GM12878 (cell line): Measurements from ENCODE around the gene MEGF11. TPM values are rescaled to one million over a fixed set of nuclear protein-coding genes. Genes with fewer than 3 reads are reported as not detected.

Experiments used
- ATAC-seq: fragments of 200-7000 bp; cut with Tn5 transposase; 3 replicates; pipeline ENCODE4 v1.9.1; 2020; ENCODE audit warnings: mild to moderate bottlenecking, moderate library complexity
- BruUV-seq: library from RNA; stranded (reverse); fragments of 400-500 nt; replicated peaks from 2 replicates; lab custom pipeline; 2021; lab: Mats Ljungman, UMichigan
- CTCF ChIA-PET: fragments of 300-600 bp; sonication (Branson Sonifier 250); formaldehyde crosslinking; extraction: SDS; loops from one replicate; lab custom pipeline; 2021; ENCODE audit warnings: inconsistent platforms; lab: Yijun Ruan, JAX
- POLR2A ChIA-PET: fragments of 350-600 bp; formaldehyde crosslinking; extraction: SDS; loops from one replicate; lab custom pipeline; 2021; ENCODE audit warnings: inconsistent platforms; lab: Charles Lee
- RAD21 ChIA-PET: fragments of 300-600 bp; sonication (Branson Sonifier 250); formaldehyde crosslinking; loops from one replicate; lab custom pipeline; 2023; ENCODE audit warnings: antibody characterized with exemption; ENCODE audit not compliant: unreplicated experiment; lab: Charles Lee
- SMC1A ChIA-PET: fragments of 300-600 bp; sonication (Branson Sonifier 250); formaldehyde crosslinking; loops from one replicate; lab custom pipeline; 2023; ENCODE audit not compliant: unreplicated experiment, uncharacterized antibody; lab: Charles Lee
- DNase-seq: peaks from one replicate; pipeline ENCODE4 v3.0.0-alpha.2; 2011; ENCODE audit warnings: low read depth, low spot score
- FAIRE-seq: peaks from 3 replicates; lab custom pipeline; 2011; peaks lifted over from hg19 to GRCh38; lab: Jason Lieb, UNC
- H2AFZ ChIP-seq: 2 replicates; pipeline ENCODE4 v1.6.0; 2011; ENCODE audit warnings: low read depth, low read length, control low read depth; ENCODE audit not compliant: control insufficient read depth
- H3K27ac ChIP-seq: 2 replicates; pipeline ENCODE4 v1.5.1; 2011; ENCODE audit warnings: control low read depth; ENCODE audit not compliant: control insufficient read depth, insufficient read depth
- H3K27me3 ChIP-seq, 2 experiments: replicated peaks in 1 of 2; 2 replicates each; pipeline versions ENCODE4 v1.6.0 to v1.6.1; 2011; ENCODE audit warnings: low read length in 1 of 2; ENCODE audit not compliant: control insufficient read depth in 2 of 2, insufficient read depth in 2 of 2
- H3K36me3 ChIP-seq, 2 experiments: 2 replicates each; pipeline ENCODE4 v1.5.1; 2011; ENCODE audit warnings: low read length in 1 of 2; ENCODE audit not compliant: control insufficient read depth in 2 of 2, insufficient read depth in 2 of 2
- H3K4me1 ChIP-seq: 2 replicates; pipeline ENCODE4 v1.6.1; 2011; ENCODE audit warnings: mild to moderate bottlenecking, low read length, moderate library complexity, mixed read lengths; ENCODE audit not compliant: control insufficient read depth, insufficient read depth
- H3K4me2 ChIP-seq: 2 replicates; pipeline ENCODE4 v1.6.0; 2011; ENCODE audit warnings: control low read depth; ENCODE audit not compliant: control insufficient read depth, insufficient read depth
- H3K4me3 ChIP-seq: fragments of 200-600 bp; sonication (generic); 2 replicates; pipeline ENCODE4 v1.5.1; 2016
- H3K79me2 ChIP-seq: 2 replicates; pipeline ENCODE4 v1.6.0; 2011; ENCODE audit warnings: low read length; ENCODE audit not compliant: control insufficient read depth, insufficient read depth
- H3K9ac ChIP-seq: 2 replicates; pipeline ENCODE4 v1.8.0; 2011; ENCODE audit warnings: low read length, control low read depth, mixed read lengths; ENCODE audit not compliant: control insufficient read depth, insufficient read depth
- H3K9me3 ChIP-seq: replicated peaks from 3 replicates; pipeline ENCODE4 v1.5.1; 2011; ENCODE audit warnings: mild to moderate bottlenecking, low read length; ENCODE audit not compliant: control insufficient read depth, insufficient read depth
- H4K20me1 ChIP-seq: 2 replicates; pipeline ENCODE4 v1.6.0; 2011; ENCODE audit not compliant: control insufficient read depth, insufficient read depth
- JUNB ChIP-seq: IDR thresholded peaks from 2 replicates; pipeline ENCODE4 v1.6.1; 2016; ENCODE audit warnings: antibody characterized with exemption, mild to moderate bottlenecking
- JUND ChIP-seq: IDR thresholded peaks from 2 replicates; pipeline ENCODE4 v1.6.1; 2012; ENCODE audit warnings: low read depth, mild to moderate bottlenecking, low read length, improper control_type of control experiment, moderate library complexity
- POLR2A ChIP-seq: IDR thresholded peaks from 2 replicates; pipeline ENCODE4 v1.6.1; 2011; ENCODE audit warnings: low read depth, mild to moderate bottlenecking, low read length
- POLR2AphosphoS2 ChIP-seq: IDR thresholded peaks from 2 replicates; pipeline ENCODE4 v1.6.1; 2011; ENCODE audit warnings: low read depth, mild to moderate bottlenecking, low read length, improper control_type of control experiment, moderate library complexity
- RAD51 ChIP-seq: fragments of 450-650 bp; IDR thresholded peaks from 2 replicates; pipeline ENCODE4 v1.6.1; 2016; ENCODE audit warnings: moderate library complexity, mild to moderate bottlenecking, inconsistent platforms
- RFX5 ChIP-seq: IDR thresholded peaks from 2 replicates; pipeline ENCODE4 v1.6.1; 2011; ENCODE audit warnings: low read depth, low read length, improper control_type of control experiment
- SMAD5 ChIP-seq: IDR thresholded peaks from 2 replicates; pipeline ENCODE4 v1.6.1; 2016; ENCODE audit warnings: antibody characterized with exemption, low read depth
- SMARCA5 ChIP-seq: fragments of 450-650 bp; IDR thresholded peaks from 2 replicates; pipeline ENCODE4 v1.6.1; 2017; ENCODE audit warnings: mild to moderate bottlenecking
- SREBF1 ChIP-seq: IDR thresholded peaks from 2 replicates; pipeline ENCODE4 v1.6.1; 2012; ENCODE audit warnings: mild to moderate bottlenecking, low read length
- TCF7 ChIP-seq: IDR thresholded peaks from 2 replicates; pipeline ENCODE4 v1.6.1; 2014; ENCODE audit warnings: antibody characterized with exemption, borderline replicate concordance
- YY1 ChIP-seq: IDR thresholded peaks from 2 replicates; pipeline ENCODE4 v1.6.1; 2011; ENCODE audit warnings: low read depth, mild to moderate bottlenecking, low read length
- ZNF274 ChIP-seq: IDR thresholded peaks from one replicate; pipeline ENCODE4 v1.8.0; 2011; ENCODE audit not compliant: insufficient read length, insufficient read depth
- ZNF384 ChIP-seq: IDR thresholded peaks from 2 replicates; pipeline ENCODE4 v1.6.1; 2012; ENCODE audit warnings: low read depth, mild to moderate bottlenecking, low read length, improper control_type of control experiment, borderline replicate concordance
- WGBS: methylation state at CpG from one replicate; pipeline ENCODE4 v1.1.6; 2016; ENCODE audit warnings: low lambda C conversion rate; ENCODE audit not compliant: insufficient replicate concordance, insufficient coverage; ENCODE audit errors: missing lambda C conversion rate; 5-methylcytosine and 5-hydroxymethylcytosine counted together
- in situ Hi-C: fragments of 300-500 bp; cut with MboI; formaldehyde crosslinking; loops from 9 replicates; pipeline ENCODE4 v1.14.3; 2018; ENCODE audit warnings: mixed read lengths
- intact Hi-C: fragments of 100-400 bp; cut with micrococcal nuclease; formaldehyde crosslinking; loops from one replicate; pipeline ENCODE4 v1.14.2; 2022; ENCODE audit not compliant: unreplicated experiment
- polyA plus RNA-seq, 11 experiments: library from polyadenylated mRNA; depleted of rRNA in 4 of 11; unstranded in 6 of 11; stranded (reverse) in 5 of 11; fragments of >200 nt; fragmentation: Nextera tagmentation in 4 of 11; fragmentation: Illumina TruSeq in 1 of 11; extraction: Ambion mirVana in 4 of 11; extraction: Trizol in 1 of 11; gene quantifications; 1 replicate in 1 of 11; 2 replicates in 10 of 11; pipeline versions ENCODE4 v1.2.1 to v1.2.3, GENCODE V29; 2011 to 2016; ENCODE audit warnings: inconsistent platforms in 2 of 11, missing spikeins in 2 of 11, low read depth in 1 of 11
- total RNA-seq, 4 experiments: library from RNA; depleted of rRNA in 3 of 4; stranded (reverse); fragments of >200 nt in 3 of 4; fragmentation: Illumina TruSeq in 1 of 4; extraction: Trizol in 1 of 4; gene quantifications; 2 replicates each; pipeline versions ENCODE4 v1.2.1 to v1.2.3, GENCODE V29; 2013 to 2021
- TF ChIP-seq, protein P1 (sequence below): fragments of 450-650 bp; formaldehyde crosslinking; IDR thresholded peaks from 2 replicates; pipeline ENCODE4 v1.4.0; 2020; ENCODE audit warnings: mild to moderate bottlenecking, moderate library complexity
- TF ChIP-seq, protein P2 (sequence below): fragments of 150-350 bp; IDR thresholded peaks from 2 replicates; pipeline ENCODE4 v1.6.1; 2016; ENCODE audit warnings: low read depth, low read length
- TF ChIP-seq, protein P3 (sequence below): IDR thresholded peaks from 2 replicates; pipeline ENCODE4 v1.6.1; 2011; ENCODE audit warnings: borderline replicate concordance, low read depth, mild to moderate bottlenecking, moderate library complexity, low read length; ENCODE audit not compliant: insufficient read depth, poor library complexity, severe bottlenecking

MEGF11 gene
- total and polyA plus RNA-seq, 10 of the 15 experiments (the other 5 are each of a cell fraction or from before 2014, with no cell fraction given), result 0.03 to 1.7 (median 0.49) TPM

DNA sequence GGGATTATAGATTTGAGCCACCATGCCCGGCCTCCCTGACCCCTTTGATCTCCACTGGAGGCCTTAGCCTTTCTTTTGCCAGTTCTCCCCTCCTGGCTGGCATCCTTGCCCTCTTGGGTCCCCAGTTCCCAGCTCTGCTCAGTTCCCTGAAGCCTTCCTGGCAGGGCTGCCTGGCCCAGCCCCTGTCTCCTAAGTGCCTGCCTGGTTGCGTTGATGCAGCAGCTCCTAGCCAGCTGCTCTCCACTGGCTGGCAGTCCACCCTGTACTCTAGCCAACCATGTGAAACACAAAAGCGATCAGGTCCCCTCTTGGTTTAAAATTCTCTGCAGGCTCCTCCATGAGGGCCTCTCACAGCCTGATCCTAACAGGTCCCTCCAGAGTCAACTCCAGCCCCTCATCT, 199.6 kb downstream of the MEGF11 start:
- no peaks in the 10 kb centered on the region for H3K79me2 ChIP-seq
- ChIA-PET RAD21 (no interaction called here), CTCF (no interaction called here), SMC1A (interaction anchor here (0.9 kb wide), 1 partner anchor 133 kb away, joined by 4 read pairs; no protein-coding TSS in a partner anchor), POLR2A (no interaction called here)
- no TSS peak for BruUV-seq
- H3K4me1 ChIP-seq, result no peaks in the 10 kb centered on the region
- H3K9ac ChIP-seq, result no peak overlapping the region
- DNase-seq (no peak), ATAC-seq (no peak), FAIRE-seq (no peak)
- H3K27me3 ChIP-seq, result peaks cover 0 to 4% of the 10 kb centered on the region in 2 experiments; a peak in 2 of 4 replicates
- whole genome bisulfite sequencing, result 46% methylated on average over 3 of the region's 3 CpGs
- H2AFZ ChIP-seq, result no peak overlapping the region
- no peaks in the 10 kb centered on the region for H3K36me3 ChIP-seq
- in situ Hi-C loops (no loop called here), intact Hi-C loops (no loop called here)
- no peak overlapping the region for H3K4me2 ChIP-seq
- no peak overlapping the region for H3K4me3 ChIP-seq
- H3K27ac ChIP-seq, result no peak overlapping the region
- no peaks in the 10 kb centered on the region for H4K20me1 ChIP-seq
- no peaks in the 10 kb centered on the region for H3K9me3 ChIP-seq
- TF ChIP-seq TCF7 (no peak), YY1 (no peak), JUND (no peak), SREBF1 (no peak), SMAD5 (no peak), ZNF384 (no peak), POLR2AphosphoS2 (no peak), POLR2A (no peak), RAD51 (no peak), JUNB (no peak), SMARCA5 (no peak), RFX5 (no peak), ZNF274 (no peak)
- TF ChIP-seq, protein P1, sequence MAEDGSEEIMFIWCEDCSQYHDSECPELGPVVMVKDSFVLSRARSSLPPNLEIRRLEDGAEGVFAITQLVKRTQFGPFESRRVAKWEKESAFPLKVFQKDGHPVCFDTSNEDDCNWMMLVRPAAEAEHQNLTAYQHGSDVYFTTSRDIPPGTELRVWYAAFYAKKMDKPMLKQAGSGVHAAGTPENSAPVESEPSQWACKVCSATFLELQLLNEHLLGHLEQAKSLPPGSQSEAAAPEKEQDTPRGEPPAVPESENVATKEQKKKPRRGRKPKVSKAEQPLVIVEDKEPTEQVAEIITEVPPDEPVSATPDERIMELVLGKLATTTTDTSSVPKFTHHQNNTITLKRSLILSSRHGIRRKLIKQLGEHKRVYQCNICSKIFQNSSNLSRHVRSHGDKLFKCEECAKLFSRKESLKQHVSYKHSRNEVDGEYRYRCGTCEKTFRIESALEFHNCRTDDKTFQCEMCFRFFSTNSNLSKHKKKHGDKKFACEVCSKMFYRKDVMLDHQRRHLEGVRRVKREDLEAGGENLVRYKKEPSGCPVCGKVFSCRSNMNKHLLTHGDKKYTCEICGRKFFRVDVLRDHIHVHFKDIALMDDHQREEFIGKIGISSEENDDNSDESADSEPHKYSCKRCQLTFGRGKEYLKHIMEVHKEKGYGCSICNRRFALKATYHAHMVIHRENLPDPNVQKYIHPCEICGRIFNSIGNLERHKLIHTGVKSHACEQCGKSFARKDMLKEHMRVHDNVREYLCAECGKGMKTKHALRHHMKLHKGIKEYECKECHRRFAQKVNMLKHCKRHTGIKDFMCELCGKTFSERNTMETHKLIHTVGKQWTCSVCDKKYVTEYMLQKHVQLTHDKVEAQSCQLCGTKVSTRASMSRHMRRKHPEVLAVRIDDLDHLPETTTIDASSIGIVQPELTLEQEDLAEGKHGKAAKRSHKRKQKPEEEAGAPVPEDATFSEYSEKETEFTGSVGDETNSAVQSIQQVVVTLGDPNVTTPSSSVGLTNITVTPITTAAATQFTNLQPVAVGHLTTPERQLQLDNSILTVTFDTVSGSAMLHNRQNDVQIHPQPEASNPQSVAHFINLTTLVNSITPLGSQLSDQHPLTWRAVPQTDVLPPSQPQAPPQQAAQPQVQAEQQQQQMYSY, result no peak
- TF ChIP-seq, protein P2, sequence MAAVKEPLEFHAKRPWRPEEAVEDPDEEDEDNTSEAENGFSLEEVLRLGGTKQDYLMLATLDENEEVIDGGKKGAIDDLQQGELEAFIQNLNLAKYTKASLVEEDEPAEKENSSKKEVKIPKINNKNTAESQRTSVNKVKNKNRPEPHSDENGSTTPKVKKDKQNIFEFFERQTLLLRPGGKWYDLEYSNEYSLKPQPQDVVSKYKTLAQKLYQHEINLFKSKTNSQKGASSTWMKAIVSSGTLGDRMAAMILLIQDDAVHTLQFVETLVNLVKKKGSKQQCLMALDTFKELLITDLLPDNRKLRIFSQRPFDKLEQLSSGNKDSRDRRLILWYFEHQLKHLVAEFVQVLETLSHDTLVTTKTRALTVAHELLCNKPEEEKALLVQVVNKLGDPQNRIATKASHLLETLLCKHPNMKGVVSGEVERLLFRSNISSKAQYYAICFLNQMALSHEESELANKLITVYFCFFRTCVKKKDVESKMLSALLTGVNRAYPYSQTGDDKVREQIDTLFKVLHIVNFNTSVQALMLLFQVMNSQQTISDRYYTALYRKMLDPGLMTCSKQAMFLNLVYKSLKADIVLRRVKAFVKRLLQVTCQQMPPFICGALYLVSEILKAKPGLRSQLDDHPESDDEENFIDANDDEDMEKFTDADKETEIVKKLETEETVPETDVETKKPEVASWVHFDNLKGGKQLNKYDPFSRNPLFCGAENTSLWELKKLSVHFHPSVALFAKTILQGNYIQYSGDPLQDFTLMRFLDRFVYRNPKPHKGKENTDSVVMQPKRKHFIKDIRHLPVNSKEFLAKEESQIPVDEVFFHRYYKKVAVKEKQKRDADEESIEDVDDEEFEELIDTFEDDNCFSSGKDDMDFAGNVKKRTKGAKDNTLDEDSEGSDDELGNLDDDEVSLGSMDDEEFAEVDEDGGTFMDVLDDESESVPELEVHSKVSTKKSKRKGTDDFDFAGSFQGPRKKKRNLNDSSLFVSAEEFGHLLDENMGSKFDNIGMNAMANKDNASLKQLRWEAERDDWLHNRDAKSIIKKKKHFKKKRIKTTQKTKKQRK, result no peak
- TF ChIP-seq, protein P3, sequence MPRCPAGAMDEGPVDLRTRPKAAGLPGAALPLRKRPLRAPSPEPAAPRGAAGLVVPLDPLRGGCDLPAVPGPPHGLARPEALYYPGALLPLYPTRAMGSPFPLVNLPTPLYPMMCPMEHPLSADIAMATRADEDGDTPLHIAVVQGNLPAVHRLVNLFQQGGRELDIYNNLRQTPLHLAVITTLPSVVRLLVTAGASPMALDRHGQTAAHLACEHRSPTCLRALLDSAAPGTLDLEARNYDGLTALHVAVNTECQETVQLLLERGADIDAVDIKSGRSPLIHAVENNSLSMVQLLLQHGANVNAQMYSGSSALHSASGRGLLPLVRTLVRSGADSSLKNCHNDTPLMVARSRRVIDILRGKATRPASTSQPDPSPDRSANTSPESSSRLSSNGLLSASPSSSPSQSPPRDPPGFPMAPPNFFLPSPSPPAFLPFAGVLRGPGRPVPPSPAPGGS, result no peak
